ENCODE results near the gene STK36.
A peak's percentile ranks its signal among the peaks of the same experiment; 100 is the strongest.

STK36 gene

GRCh38 chr2:218664653-218665052 is 7.2 kb upstream of the STK36 start:
- no peak for DNase-seq

- DNase-seq = no peak
Observed at GRCh38 chr2:218671097-218671653, 711 bp upstream of the STK36 start.

DNA sequence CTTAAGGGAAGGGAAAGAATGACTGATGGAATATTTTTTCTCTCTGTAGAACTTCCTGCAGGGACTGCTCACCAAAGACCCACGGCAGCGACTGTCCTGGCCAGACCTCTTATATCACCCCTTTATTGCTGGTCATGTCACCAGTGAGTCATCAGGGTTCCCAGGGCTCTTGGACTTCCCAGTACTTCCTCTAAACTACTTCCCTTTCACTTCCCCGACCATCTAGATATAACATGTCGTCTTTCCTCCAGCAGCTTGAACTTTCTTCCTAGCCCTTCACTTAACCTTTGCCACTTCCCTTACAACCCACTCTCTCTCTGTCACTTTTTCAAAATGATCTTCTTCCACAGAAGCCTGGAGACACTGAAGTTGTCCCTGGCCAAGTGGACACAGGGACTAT is 7.2 kb downstream of the STK36 start:
- no peak for DNase-seq

DNA sequence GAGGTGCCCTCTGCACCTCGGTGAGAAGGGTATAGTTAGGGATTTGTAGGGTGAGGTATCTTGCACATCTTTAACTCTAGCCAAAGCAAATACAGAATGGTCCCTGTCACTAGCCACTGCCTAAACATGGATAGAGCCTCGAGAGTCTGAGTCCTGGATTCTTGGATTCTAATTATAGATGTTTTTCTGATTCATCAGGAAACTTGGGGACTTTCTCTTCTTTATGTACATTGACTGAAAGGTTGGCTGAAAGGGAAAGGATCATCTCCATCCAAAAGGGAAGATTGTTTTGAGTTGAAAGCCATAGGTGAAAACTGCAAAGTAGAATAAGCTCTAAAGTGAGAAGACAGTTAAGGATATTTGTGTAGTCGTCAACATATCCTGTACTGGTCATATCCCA is 8.2 kb downstream of the STK36 start:
- DNase-seq = no peak

GRCh38 chr2:218687400-218688060 is 15.6 kb downstream of the STK36 start:
- DNase-seq = peak; percentile 75

- no peak for DNase-seq
Observed at GRCh38 chr2:218691234-218691633, 19.3 kb downstream of the STK36 start.

GRCh38 chr2:218694405-218695145 is 22.7 kb downstream of the STK36 start:
- DNase-seq = no peak

DNA sequence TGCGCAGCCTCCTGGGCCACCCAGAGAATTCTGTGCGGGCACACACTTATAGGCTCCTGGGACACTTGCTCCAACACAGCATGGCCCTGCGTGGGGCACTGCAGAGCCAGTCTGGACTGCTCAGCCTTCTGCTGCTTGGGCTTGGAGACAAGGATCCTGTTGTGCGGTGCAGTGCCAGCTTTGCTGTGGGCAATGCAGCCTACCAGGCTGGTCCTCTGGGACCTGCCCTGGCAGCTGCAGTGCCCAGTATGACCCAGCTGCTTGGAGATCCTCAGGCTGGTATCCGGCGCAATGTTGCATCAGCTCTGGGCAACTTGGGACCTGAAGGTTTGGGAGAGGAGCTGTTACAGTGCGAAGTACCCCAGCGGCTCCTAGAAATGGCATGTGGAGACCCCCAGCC is 27.0 kb downstream of the STK36 start:
- DNase-seq = no peak

DNA sequence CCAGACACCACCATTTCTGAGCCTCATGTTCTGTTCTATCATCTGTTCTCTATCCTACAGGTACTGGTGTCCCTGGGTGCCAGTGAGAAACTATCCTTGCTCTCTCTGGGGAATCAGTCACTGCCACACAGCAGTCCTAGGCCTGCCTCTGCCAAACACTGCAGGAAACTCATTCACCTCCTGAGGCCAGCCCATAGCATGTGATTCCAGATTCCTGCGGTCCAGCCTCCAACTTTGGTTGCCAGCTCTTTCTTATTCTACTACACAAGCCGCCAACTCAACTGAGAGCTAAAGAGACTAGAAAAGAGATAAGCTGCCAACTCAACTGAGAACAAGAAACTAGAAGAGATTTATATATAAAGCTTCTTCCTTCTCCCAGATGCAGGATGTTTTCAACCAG is 29.9 kb downstream of the STK36 start:
- DNase-seq = no peak

DNA sequence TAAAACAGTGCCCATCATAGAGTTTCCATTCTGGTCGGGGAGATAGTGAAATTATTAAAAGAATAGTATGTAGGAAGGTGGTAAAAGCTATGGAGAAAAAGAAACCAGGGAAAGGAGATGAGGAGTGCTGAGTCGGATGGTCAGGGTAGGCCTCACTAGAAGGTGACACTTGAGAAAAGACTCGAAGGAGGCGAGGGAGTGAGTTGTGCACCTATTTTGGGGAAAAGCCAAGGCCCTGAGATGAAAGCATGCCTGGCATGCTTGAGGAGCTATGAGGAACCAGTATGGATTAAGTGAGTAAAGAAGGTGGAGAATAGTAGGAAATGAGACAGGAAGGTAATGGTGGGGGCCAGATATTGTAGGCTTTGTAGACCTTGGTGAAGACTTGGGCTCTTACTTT is 31.5 kb downstream of the STK36 start:
- DNase-seq = no peak

DNA sequence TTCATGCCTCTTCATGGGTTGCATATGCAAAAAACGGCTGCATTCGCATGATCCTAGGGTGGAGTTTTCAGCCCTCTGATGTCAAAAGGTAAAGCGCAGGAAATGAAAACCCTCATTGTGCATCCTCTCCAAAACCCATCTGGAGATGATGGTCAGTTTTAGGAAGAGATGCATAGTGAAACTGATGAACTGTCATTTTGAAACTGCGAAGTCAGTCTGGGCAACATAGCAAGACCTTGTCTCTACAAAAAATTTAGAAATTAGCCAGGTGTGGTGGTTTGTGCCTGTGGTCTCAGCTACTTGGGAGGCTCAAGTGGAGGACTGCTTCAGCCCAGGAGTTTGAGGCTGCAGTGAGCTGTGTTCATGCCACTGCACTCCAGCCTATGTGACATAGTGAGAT is 36.2 kb downstream of the STK36 start:
- DNase-seq = peak; percentile 84

- DNase-seq = no peak
Observed at GRCh38 chr2:218709908-218710307, 38.0 kb downstream of the STK36 start.

DNA sequence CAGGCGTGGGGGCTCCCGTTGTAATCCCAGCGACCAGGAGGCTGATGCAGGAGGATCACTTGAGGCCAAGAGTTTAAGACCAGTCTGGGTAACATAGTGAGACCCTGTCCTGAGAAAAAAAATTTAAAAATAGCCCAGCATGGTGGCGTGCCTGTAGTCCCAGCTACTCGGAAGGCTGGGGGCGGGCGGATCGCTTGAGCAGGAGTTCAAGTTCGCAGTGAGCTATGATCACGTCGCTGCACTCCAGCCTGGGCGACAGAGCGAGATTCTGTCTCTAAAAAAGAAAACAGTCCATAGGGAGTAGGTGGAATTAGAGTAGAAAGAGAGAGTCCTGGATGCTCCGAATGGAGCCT is 38.4 kb downstream of the STK36 start:
- no peak for DNase-seq

DNA sequence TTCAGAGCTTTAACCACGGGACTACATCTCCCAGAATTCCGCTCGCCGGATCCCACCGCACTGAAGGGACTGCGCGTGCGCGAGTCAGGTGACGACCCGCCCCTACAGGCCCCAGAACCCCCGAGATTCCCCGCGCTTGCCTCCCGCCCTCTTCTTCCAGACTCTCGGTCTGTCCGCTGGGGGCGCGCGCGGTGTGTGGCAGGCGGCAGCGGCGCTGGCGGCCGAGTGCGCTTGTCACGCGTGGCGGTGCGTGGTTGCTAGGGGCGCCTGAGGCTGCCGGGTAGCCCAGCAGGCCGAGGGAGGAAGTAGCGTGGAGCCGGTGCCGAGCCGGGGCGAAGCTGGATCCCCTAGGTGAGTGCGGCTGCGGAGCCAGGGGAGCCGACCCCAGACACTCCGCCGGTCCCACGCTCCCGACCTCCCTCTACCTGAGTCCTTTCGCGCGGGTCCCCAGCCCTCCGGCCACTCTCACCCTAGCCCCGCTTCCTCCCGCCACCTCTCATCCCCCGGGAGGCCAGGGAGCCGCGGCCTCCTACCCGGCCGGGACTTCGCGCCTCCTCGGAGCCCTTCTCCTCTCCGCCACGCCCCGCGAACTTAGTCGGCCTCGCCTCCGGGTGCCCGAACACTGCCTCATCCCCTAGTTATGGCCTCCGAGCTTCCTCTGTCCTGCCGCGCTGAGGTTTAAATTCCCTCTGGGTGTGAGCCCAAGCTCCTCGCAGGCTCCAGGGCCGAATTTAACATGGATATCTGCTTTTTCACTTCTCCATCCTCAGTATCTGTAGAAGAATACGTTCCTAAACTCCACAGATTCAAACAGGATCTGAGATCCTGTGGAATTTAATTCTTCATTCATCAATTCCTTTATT is 39.0 kb downstream of the STK36 start, which contains the start of gene TTLL4:
TSS of gene TTLL4 (plus strand) at position 149 of the 863 bp plus-strand sequence. CDS start 26,842 bp downstream, outside the sequence.
- peak; percentile 94 for DNase-seq

DNA sequence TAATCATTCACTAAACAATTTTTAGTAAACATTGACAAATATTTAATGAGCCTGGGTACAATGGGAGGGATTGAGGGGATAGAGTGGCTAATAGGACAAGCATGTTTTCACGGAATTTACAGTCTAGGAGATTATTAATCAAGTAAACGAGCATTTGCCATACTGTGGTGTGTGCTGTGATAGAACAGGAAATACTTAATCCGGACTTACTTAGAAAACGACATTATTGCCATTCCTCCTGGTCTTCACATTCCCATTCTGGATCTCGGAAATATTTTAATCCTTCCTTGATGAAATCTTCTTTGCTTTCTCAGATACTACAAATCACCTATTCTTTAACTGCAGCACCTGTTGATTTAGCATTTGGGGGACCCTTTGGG is 39.7 kb downstream of the STK36 start:
- DNase-seq = no peak

- DNase-seq = no peak
Observed at GRCh38 chr2:218713922-218714321, 42.0 kb downstream of the STK36 start.

DNA sequence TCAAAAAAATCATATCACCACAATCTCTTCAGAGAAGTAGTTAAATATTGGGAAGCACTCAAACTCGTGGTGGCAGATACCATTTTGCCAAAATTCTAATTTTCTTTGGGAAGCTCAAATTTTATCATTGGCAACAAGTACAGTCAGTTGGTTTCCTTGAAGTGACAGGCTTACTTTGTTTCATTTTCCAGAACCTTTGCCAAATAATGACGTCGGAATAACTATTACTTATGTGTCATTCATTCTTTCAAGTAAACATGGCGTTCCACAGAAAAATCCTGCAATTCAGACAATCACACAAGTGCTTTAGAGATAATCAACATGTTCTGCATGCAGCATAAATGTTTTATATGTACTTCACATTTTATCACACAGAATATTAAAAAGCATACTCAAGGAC is 44.2 kb downstream of the STK36 start:
- DNase-seq = no peak

DNA sequence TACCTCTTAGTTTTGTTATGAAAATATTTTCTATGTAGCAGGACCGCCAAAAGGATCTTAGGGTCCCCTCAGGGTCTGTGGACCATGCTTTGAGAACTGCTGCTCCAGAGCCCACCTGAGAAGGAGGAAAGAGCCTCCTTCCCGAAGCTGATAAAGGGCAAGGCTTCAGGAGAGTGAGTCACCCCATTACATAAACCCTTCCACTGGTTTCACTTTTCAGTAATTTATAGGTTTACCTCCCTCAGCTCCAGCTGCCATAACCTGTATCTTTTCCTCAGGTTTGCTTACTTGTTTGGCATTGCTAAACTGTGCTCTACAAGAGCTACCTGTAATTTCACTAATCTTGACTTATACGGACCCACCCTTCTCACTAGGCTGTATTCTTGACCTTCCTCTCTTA is 45.4 kb downstream of the STK36 start:
- DNase-seq = no peak

DNA sequence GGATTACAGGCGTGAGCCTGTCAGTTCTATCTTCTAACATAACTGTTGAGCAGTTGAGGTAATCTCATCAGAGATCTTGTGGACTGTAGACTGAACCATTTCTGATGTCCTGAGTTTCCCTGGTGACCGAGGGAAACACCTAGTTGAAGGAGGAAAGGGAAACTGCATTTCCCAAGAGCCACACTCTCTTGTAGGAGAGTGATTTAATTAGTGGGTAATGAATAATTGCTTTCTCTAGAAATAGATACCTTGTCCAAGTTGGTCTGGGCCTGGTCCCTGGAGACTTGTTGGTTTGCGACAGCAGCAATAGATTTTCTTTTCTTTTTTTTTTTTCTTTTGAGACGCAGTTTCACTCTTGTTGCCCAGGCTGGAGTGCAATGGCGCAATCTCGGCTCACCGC is 46.2 kb downstream of the STK36 start:
- no peak for DNase-seq

- DNase-seq = no peak
Observed at GRCh38 chr2:218719457-218719856, 47.6 kb downstream of the STK36 start.

- DNase-seq = no peak
Observed at GRCh38 chr2:218720048-218721041, 48.5 kb downstream of the STK36 start.

- DNase-seq = no peak
Observed at GRCh38 chr2:218721488-218721887, 49.6 kb downstream of the STK36 start.
